ENCODE results near the gene TDRD1.

Gene TDRD1

DNA sequence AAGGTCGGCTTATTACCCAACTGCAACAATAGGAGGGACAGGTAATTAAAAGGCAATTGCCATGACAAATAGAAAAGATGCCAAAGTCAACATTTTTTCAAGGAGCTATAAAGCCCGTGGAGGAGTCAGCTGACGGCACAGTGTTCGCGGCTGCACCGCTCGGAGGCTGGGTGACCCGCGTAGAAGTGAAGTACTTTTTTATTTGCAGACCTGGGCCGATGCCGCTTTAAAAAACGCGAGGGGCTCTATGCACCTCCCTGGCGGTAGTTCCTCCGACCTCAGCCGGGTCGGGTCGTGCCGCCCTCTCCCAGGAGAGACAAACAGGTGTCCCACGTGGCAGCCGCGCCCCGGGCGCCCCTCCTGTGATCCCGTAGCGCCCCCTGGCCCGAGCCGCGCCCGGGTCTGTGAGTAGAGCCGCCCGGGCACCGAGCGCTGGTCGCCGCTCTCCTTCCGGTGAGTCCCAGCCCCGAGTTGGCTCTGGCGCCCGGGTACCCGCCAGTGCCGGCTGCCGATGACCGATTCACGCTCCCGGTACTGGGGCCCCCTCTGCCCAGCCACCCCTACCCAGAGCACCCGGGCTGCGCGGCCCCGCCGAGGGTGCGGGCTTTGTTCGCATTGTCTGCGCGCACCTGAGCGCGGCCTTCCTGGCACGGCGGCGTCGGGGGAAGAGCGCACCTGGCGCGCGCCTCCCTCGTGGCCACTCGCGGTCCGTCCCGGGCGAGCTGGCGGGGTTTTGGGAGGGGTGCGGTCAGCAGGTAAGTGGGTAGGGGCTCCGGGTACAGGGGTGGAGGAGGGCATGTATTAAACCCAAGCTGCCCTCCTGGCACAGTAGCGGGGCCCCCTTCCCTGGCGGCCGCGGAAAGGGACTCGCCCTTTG, 60.2 kb downstream of the TDRD1 start, which contains the start of gene VWA2:
TSS of gene VWA2 (plus strand) at position 138 of the 877 bp plus-strand sequence. CDS start 9,460 bp downstream, outside the sequence.
- DNase-seq: peak; percentile 6

DNA sequence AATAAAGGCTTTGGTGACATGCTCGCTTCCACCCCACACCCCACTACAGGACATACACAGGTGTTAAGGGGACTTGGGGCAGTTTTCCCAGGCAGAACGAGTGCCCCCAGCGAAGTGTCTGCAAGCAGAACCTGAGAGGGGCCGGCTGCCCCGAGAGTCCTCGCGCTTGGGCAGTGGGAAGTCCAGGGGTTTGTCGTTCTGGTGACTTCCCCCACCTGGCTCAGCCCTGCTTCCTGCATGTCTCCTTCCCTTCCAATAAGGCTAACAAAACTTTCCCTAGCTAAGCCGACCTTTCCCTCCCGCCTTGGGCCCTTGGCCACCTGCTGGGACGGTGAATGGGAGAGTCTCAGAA, 60.8 kb downstream of the TDRD1 start:
- no peak for DNase-seq

GRCh38 chr10:114242235-114242634, 63.1 kb downstream of the TDRD1 start:
- DNase-seq: no peak

GRCh38 chr10:114243661-114244060, 64.5 kb downstream of the TDRD1 start:
- DNase-seq: no peak

DNA sequence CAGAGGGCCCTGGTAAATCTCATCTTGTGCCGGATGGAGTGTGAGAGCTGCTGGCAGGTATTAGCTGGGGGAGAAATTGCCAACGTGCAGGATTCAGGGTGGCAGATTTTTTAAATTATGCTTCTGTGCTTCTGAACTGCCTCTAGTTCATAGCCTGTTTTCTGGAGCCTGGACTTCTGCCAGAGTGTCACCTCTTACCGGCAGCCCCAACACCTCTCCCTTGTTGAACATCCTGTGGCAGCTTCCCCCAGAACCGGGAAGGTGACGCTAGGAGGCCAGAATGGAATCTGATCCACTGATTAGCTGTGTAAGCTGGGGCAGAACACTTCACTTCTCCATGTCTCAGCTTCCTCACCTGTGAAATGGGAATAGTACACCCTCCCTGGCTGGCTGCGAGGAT, 65.0 kb downstream of the TDRD1 start:
- no peak for DNase-seq

DNA sequence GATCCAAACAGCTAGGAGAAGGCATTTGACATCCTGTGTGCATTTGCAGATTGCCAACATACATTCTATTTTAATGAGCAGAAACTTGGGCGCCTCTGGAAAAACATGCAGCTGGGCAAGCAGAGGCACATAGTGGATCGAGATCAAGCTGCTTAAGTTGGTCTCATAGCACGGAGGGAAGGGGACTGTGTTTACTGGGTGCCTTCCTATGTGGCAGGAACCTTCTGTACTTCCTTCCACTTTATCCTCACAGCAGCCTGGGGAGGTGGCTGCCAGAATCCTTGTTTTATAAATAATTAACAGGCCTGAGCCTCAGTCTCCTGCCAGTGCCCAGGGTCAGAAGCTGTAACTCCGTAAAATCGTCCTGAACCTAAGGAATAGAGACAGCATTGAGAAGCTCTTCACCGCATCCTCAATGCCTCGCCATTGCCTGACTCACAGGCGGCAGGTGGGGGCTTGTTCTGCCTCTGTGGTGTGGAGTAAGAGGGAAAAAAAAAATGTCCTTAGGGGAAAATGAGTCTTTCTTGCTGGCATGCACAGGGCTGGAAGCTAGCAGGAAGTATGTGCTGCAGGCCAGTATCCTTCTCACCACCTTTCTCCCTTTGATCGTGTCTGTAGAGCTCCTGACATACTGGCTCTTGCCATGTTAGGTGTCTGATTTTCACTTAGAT, 66.1 kb downstream of the TDRD1 start:
- DNase-seq: no peak

- no peak for DNase-seq
Observed at GRCh38 chr10:114246679-114247305, 67.6 kb downstream of the TDRD1 start.

DNA sequence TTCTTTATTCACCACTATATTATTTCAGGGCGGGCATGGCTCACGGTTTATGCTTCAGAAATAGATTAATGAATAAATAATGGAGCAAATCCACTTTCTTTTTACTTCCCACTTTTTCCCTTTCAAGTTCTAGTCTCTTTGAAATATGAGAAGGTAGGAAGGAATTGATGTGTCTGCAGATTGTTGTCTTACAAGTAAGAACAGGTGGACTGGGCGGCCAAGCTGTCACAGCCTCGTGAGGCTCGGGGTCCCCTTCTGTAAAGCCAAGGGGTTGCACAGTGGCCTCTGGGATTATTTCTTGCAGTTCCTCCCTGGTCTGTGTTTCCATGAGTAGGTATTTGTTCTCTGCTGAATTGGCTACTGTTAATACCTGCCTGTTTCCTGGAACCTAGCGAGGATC, 71.1 kb downstream of the TDRD1 start:
- no peak for DNase-seq

DNA sequence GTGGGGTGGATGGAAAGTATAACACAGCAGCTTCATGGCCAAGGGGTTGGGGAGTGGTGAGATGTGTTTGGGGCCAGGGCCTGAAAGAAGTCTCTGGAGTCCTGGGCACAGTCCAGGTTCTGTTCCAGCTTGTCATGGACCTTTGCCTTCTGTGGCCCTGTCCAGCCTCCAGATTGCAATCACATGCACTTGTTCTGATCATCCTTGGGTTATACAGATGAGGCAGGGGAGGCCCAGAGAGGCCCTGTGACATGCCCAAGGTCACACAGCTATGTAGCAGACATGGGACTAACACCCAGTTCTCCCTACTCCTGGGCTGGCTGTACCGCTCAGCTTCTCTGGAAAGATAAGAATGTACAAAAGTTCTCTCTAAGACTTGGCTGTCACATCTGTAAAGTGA, 71.6 kb downstream of the TDRD1 start:
- DNase-seq: no peak

DNA sequence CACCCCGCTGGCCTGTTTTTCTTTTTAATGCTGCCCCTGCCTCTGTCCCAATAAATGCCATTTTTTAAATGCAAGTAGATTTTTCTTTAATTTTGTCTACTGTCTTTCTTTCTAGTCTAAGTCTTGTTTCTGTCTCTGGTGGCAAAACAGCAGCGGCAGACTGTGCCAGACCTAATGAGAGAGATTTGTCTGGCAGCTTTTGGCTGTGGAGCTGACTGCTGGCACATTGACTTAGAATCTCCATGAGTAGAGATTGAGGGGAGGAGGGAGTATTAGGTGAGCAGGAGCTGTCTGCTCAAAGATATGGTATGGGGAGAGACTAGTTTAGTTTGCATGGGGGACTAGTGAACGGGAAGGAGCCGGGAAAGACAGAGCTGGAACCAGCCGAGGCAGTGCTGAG, 72.9 kb downstream of the TDRD1 start:
- no peak for DNase-seq

DNA sequence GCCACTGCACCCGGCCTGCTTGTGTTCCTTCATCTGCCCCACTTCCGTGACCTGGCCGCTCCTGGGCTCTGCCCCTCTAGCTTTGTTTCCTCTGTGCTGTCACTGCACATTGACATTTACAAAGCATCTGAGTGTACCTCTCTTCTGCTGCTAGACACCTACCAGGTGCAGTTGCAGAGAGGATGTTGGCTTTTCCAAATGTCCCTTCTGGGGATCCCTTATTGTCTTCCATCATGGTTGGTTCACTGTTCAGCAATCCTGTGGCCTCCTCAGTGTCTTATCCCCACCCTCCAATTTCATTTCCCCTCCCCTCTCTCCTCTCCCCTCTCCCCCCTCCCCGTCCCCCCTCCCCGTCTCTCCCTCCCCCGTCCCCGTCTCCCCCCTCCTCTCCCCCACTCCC, 73.7 kb downstream of the TDRD1 start:
- DNase-seq: no peak

DNA sequence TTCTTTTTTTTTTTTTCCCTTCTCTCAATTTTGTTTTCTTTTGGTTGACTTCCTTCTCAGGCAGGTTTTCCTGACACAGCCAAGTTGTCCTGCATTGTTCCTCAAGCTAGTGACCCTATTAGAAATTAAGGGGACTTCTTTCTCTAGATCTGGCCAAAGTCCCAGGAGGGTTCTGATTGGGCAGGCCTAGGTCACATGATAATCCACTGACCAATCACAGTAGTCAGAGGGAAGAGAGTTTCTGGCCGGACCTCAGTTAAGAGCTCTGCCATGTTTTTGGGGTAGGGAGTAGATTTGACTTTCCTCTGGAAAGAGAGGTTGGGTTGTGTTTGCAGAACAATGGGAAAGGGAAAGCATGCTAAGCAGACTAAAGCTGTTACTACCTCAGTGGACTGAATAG, 76.1 kb downstream of the TDRD1 start:
- no peak for DNase-seq

- DNase-seq: no peak
Observed at GRCh38 chr10:114256008-114256765, 77.0 kb downstream of the TDRD1 start.

GRCh38 chr10:114256822-114257221, 77.7 kb downstream of the TDRD1 start:
- no peak for DNase-seq

GRCh38 chr10:114257498-114257897, 78.3 kb downstream of the TDRD1 start:
- DNase-seq: no peak

DNA sequence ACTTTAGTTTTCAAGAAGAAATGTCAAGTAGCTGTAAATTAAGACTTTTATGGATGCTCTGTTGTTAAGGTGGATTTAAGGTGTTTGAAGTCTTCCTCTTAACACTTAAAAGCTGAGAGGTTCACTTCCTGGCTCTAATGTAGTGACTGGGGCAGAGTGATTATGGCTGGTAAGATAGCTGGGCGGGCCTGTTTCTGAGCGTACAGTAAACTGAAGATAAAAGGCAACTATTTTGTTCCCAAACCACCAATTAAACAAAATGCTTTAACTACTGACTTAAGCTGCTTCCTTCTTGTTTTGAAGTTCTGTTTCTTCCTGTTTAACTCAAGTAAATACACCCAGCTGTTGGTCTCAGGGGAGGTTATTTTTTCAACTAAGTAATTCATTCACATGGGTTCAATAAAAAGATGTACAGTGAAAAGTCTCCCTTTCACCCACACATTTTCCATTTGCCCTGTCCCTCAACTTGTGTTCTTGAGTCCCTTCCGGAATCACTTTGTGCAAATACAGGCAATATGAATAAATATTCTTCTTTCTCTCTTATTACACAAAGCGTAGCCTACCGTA, 79.2 kb downstream of the TDRD1 start:
- no peak for DNase-seq

DNA sequence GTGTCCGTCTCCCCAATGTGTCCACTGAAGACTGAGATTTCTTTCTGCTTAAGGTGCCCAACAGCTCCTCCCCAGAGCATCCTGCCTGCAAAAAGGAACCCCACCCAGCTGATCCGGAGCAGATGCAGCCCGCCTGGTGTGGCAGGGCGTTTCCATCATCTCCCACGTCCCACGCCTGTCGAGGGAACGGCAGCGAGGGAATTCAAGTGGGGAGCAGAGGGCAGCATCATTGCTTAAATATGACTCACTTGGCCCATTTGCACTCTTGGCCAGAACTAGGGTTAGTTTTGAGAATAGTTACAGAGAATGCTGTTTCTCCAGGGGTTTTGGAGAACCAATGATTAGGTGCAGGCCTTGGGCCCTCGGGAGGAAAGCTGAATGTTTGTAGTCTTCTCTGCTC, 80.7 kb downstream of the TDRD1 start:
- DNase-seq: no peak

- DNase-seq: no peak
Observed at GRCh38 chr10:114260366-114260765, 81.2 kb downstream of the TDRD1 start.

GRCh38 chr10:114261076-114261475, 81.9 kb downstream of the TDRD1 start:
- DNase-seq: no peak

DNA sequence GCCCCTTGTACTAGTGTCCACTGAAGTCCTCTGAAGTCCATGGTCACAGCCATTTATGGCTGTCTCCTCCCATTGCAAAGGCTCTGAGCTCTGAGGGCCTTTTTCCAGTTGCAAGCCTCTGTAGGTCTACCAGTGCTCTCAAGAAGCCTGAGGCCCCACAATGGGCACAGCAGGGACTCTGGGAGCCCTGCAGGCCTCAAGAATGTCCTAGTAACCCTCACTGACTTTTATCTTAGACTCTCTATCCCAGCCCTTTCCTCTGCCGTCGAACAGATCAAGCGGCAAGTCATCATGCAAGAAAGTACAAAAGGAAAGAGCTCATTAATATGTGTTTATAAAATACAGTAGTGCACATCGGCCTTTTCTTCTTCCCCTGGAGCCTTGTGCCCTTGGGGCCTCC, 83.3 kb downstream of the TDRD1 start:
- no peak for DNase-seq

GRCh38 chr10:114265392-114266053, 86.4 kb downstream of the TDRD1 start:
- DNase-seq: no peak

DNA sequence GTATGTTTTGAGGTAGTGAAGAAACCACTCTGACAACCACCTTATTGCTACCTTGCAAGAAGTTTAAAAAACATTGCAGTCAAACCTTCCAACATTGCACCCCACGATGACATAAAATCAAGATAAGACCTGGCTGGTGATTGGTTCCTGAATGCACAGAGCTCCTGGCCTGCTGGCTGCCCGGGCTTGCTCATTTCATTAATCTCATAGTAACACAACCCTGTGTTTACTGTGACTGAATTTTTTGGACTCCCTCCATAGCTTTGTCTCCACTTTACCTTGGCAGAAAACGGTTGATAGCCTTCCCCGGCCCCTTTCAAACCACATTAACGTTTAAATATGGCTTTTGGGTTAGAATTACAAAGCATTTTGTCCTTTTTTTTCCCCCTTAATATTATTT, 87.4 kb downstream of the TDRD1 start:
- DNase-seq: no peak

Measured in CD4-positive, alpha-beta T cell treated with Interleukin-10 for 1 hour (primary cell).